Cardiac muscle cell (in vitro differentiated cells and primary cell): ENCODE measurements around the gene RNF167. TPM values are rescaled to one million over a fixed set of nuclear protein-coding genes. Genes with fewer than 3 reads are reported as not detected.

Experiments used
- DNase-seq, 2 donors: peaks; one replicate each; pipeline versions ENCODE4 v3.0.0 to v3.0.0-alpha.2; 2010 to 2017; ENCODE audit warnings: low read depth in 1 of 2, low spot score in 1 of 2
- H3K27ac ChIP-seq: fragments of 200-600 bp; sonication (generic); 2 replicates; pipeline ENCODE4 v1.5.1; 2016
- H3K27me3 ChIP-seq: fragments of 200-600 bp; sonication (generic); 2 replicates; pipeline ENCODE4 v1.6.0; 2016; ENCODE audit warnings: control low read depth
- H3K36me3 ChIP-seq: fragments of 200-600 bp; sonication (generic); 2 replicates; pipeline ENCODE4 v1.5.1; 2016; ENCODE audit warnings: control low read depth
- H3K4me1 ChIP-seq: fragments of 200-600 bp; sonication (generic); 2 replicates; pipeline ENCODE4 v1.8.1; 2017; ENCODE audit warnings: low read depth, mild to moderate bottlenecking, mixed run types
- H3K4me3 ChIP-seq: fragments of 200-600 bp; sonication (generic); 2 replicates; pipeline ENCODE4 v1.5.1; 2016; ENCODE audit warnings: mild to moderate bottlenecking
- H3K9me3 ChIP-seq: fragments of 200-600 bp; sonication (generic); 2 replicates; pipeline ENCODE4 v1.5.1; 2017; ENCODE audit warnings: low read depth, mild to moderate bottlenecking, control low read depth
- CTCF ChIP-seq: IDR thresholded peaks from 2 replicates; pipeline ENCODE4 v1.5.1; 2012; ENCODE audit warnings: low read depth, mild to moderate bottlenecking, low read length
- polyA plus RNA-seq: library from polyadenylated mRNA; unstranded; fragments of >200 nt; fragmentation: Nextera tagmentation; extraction: Ambion mirVana; gene quantifications from 2 replicates; pipeline ENCODE4 v1.2.1, GENCODE V29; 2016
- total RNA-seq: library from RNA; depleted of rRNA; stranded (reverse); fragments of >200 nt; gene quantifications from 2 replicates; pipeline ENCODE4 v1.2.3, GENCODE V29; 2016

Gene RNF167
- total and polyA plus RNA-seq, 2 experiments from 2014 or later = 73.4 to 77.1 TPM

DNA sequence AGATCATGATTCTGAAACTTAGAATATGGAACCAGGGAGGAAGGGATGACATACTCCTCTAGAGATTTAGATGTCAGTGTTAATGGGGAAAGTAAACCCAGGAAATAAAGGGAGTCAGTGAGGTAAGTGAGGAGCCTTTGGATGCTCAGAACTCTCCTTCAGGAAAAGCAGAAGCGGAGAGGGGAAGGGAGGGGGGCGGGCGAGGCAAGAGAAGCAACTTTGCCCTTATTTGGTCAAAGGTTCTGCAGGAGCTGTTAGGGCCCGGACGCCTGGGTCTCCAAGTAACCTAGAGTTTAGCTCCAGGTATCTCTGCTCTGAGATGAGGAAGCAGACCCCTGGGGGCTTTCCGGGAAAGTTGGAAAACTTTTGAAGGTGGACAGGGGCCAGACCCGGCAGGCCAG lies 6.9 kb downstream of the RNF167 start:
- peaks cover 22% of the 10 kb centered on the region for H3K4me1 ChIP-seq
- H3K4me3 ChIP-seq = peak overlapping the region; percentile 96
- peak overlapping the region; percentile 94 for H3K27ac ChIP-seq
- no peaks in the 10 kb centered on the region for H3K27me3 ChIP-seq
- TF ChIP-seq CTCF = no peak
- DNase-seq = peak in 1 of 2 donors; percentile 60
- peaks cover 32% of the 10 kb centered on the region for H3K36me3 ChIP-seq
- H3K9me3 ChIP-seq = no peaks in the 10 kb centered on the region

DNA sequence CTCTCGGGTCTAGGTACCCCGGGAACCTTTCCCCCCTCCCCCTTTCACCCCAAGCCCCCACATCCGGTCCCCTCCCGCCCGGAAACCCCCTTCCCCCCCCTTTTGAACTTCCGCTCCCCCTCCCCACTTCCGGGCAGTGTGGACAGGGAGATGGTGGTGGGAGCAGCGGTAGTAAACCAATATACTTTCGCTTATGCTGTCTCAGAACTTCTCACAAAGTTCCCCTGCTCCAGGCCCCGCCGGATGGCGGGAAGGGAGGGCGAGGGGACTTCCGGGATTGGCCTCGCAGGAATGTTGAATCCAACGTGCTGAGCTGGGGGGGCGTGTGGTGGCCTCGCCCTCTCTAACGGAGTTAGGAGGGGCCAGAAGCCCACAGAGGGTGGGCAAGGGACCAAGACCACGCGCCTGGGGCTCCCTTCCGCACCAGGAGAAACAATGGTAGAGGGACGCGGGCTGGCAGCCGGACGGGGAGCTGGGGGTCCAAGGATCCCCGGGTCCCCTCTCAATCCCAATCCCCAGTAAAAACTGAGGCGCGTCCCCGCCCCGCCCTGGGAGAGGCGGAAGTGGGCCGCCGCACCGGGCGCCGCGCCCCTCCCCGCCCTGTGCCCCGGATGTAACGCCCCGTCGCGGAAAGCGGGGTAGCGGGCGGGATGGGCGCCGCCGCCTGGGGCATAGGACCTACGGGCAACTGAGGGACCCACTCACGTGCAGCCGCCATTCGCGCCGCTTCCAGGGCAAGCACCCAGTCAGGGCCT lies 7.5 kb downstream of the RNF167 start:
- peak; percentile 60 to 62 for DNase-seq
- TF ChIP-seq CTCF = no peak

DNA sequence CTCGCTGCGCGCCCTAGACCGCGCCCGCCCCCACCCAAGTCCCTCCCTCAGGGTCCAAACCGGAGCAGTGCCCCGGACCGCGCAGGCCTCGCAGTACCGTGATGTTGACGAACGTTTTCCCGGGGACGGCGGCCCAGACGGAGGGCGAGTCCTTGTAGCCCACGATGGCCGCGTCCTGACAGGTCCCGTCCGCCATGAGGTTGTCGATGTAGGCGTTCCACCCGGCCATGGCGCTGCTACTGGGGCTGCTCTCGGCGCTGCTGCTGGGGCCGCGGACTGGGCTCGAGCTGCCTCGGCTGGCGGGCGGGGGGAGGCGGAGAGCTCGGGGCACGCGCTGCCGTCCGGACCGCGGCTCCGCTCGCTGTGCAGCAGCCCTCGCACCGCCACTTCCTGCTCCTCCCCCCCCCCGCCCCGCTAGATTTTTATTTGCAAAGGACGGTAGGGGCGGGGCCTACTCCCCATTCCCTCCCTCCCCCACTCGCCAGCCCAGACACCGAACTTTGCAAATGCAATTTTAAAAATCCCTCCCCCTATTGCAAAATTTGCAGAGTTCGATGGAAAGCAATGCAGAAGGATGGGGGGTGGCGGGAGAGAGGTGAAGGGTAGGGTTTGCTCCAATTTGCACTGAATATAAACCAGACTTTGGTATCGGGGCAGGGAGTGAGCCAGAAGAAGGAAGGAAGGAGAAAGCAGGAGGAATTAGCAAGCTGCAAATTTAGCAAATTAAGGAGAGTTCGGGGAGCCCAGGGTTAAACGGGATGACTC lies 8.3 kb downstream of the RNF167 start, which contains the start of gene PFN1:
PFN1 (minus strand) TSS at position 365 of the 765 bp plus-strand sequence; CDS start at position 229, 136 bp downstream.
- DNase-seq = peak; percentile 88 to 97
- H3K4me3 ChIP-seq = peak within 1 kb of the TSS; percentile 96
- no peaks in the 10 kb centered on the region for H3K27me3 ChIP-seq
- H3K27ac ChIP-seq = peak within 1 kb of the TSS; percentile 94
- TF ChIP-seq CTCF = no peak
- H3K36me3 ChIP-seq = peaks cover 26% of the 10 kb centered on the region
- no peaks in the 10 kb centered on the region for H3K9me3 ChIP-seq
- H3K4me1 ChIP-seq = peaks cover 35% of the 10 kb centered on the region

More for the DNA sequence above, 7.5 kb downstream of the RNF167 start:
- no peaks in the 10 kb centered on the region for H3K9me3 ChIP-seq
- peaks cover 27% of the 10 kb centered on the region for H3K4me1 ChIP-seq
- H3K4me3 ChIP-seq = peak overlapping the region; percentile 96
- peaks cover 28% of the 10 kb centered on the region for H3K36me3 ChIP-seq
- no peaks in the 10 kb centered on the region for H3K27me3 ChIP-seq
- peak overlapping the region; percentile 94 for H3K27ac ChIP-seq

- peaks cover 41% of the 10 kb centered on the region for H3K4me1 ChIP-seq
- TF ChIP-seq CTCF = no peak
- H3K27ac ChIP-seq = peak overlapping the region; percentile 94
- no peaks in the 10 kb centered on the region for H3K27me3 ChIP-seq
- H3K4me3 ChIP-seq = peak overlapping the region; percentile 96
- no peaks in the 10 kb centered on the region for H3K9me3 ChIP-seq
- peaks cover 29% of the 10 kb centered on the region for H3K36me3 ChIP-seq
- peak; percentile 92 to 95 for DNase-seq
Measured at GRCh38 chr17:4948931-4949320, 8.9 kb downstream of the RNF167 start.

- H3K4me1 ChIP-seq = peaks cover 44% of the 10 kb centered on the region
- TF ChIP-seq CTCF = no peak
- H3K4me3 ChIP-seq = peak overlapping the region; percentile 96
Measured at GRCh38 chr17:4949321-4950074, 9.4 kb downstream of the RNF167 start.

More at GRCh38 chr17:4949321-4950074, 9.4 kb downstream of the RNF167 start:
- peak; percentile 60 to 73 for DNase-seq
- Histone ChIP-seq H3K36me3 (peaks cover 31% of the 10 kb centered on the region), H3K9me3 (no peaks in the 10 kb centered on the region), H3K27me3 (no peaks in the 10 kb centered on the region), H3K27ac (peak overlapping the region; percentile 94)
